SU-DHL-6 (cell line): ENCODE measurements around the gene KLK2.

Experiments
- CTCF ChIP-seq: fragments of 200-600 bp; sonication (generic); IDR thresholded peaks from one replicate; pipeline ENCODE4 v1.5.1; 2017; ENCODE audit warnings: antibody characterized with exemption, mild to moderate bottlenecking, low read length, moderate library complexity; ENCODE audit not compliant: insufficient read depth, poor library complexity, severe bottlenecking
- EZH2phosphoT487 ChIP-seq: fragments of 200-600 bp; sonication (generic), shearing (Covaris generic); conservative IDR thresholded peaks from 2 replicates; pipeline ENCODE4 v1.6.1; 2018; ENCODE audit warnings: mild to moderate bottlenecking, antibody characterized with exemption, low read length, moderate library complexity, mixed read lengths

GRCh38 chr19:50924586-50924985, 51.3 kb downstream of the KLK2 start:
- TF ChIP-seq CTCF: no peak
- TF ChIP-seq EZH2phosphoT487: no peak
